ENCODE results near the gene RNASE12.

GRCh38 chr14:20556500-20557211 lies 34.5 kb downstream of the RNASE12 start:
- TF ChIP-seq, protein P1, sequence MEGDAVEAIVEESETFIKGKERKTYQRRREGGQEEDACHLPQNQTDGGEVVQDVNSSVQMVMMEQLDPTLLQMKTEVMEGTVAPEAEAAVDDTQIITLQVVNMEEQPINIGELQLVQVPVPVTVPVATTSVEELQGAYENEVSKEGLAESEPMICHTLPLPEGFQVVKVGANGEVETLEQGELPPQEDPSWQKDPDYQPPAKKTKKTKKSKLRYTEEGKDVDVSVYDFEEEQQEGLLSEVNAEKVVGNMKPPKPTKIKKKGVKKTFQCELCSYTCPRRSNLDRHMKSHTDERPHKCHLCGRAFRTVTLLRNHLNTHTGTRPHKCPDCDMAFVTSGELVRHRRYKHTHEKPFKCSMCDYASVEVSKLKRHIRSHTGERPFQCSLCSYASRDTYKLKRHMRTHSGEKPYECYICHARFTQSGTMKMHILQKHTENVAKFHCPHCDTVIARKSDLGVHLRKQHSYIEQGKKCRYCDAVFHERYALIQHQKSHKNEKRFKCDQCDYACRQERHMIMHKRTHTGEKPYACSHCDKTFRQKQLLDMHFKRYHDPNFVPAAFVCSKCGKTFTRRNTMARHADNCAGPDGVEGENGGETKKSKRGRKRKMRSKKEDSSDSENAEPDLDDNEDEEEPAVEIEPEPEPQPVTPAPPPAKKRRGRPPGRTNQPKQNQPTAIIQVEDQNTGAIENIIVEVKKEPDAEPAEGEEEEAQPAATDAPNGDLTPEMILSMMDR (IDR thresholded peaks at IDR 0.05 in 2 of 3, conservative IDR thresholded peaks at IDR 0.05 in 1 of 3; ENCODE audit: borderline replicate concordance in 1 of 3, insufficient read depth in 1 of 3, low read depth in 2 of 3, low read length in 2 of 3): no peak
- TF ChIP-seq POLR2A (IDR thresholded peaks at IDR 0.05; ENCODE audit: borderline replicate concordance, extremely low read depth, insufficient read depth, insufficient read length) (no peak), ZFX (IDR thresholded peaks at IDR 0.05) (no peak), EZH2phosphoT487 (IDR thresholded peaks at IDR 0.05; ENCODE audit: borderline replicate concordance) (no peak)
- TF ChIP-seq, protein P2, sequence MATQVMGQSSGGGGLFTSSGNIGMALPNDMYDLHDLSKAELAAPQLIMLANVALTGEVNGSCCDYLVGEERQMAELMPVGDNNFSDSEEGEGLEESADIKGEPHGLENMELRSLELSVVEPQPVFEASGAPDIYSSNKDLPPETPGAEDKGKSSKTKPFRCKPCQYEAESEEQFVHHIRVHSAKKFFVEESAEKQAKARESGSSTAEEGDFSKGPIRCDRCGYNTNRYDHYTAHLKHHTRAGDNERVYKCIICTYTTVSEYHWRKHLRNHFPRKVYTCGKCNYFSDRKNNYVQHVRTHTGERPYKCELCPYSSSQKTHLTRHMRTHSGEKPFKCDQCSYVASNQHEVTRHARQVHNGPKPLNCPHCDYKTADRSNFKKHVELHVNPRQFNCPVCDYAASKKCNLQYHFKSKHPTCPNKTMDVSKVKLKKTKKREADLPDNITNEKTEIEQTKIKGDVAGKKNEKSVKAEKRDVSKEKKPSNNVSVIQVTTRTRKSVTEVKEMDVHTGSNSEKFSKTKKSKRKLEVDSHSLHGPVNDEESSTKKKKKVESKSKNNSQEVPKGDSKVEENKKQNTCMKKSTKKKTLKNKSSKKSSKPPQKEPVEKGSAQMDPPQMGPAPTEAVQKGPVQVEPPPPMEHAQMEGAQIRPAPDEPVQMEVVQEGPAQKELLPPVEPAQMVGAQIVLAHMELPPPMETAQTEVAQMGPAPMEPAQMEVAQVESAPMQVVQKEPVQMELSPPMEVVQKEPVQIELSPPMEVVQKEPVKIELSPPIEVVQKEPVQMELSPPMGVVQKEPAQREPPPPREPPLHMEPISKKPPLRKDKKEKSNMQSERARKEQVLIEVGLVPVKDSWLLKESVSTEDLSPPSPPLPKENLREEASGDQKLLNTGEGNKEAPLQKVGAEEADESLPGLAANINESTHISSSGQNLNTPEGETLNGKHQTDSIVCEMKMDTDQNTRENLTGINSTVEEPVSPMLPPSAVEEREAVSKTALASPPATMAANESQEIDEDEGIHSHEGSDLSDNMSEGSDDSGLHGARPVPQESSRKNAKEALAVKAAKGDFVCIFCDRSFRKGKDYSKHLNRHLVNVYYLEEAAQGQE (IDR thresholded peaks at IDR 0.05; ENCODE audit: low read depth): no peak

All from HCT116 (cell line).